HepG2 (cell line): ENCODE results near the gene CCDC177.

ENCODE experiments used
- NAIF1 ChIP-seq: sonication (generic); formaldehyde crosslinking; IDR thresholded peaks from 2 replicates; pipeline ENCODE4 v1.5.0; 2020; ENCODE audit warnings: mild to moderate bottlenecking, missing genetic modification reagents, borderline replicate concordance
- NFYB ChIP-seq: sonication (generic); formaldehyde crosslinking; IDR thresholded peaks from 2 replicates; pipeline ENCODE4 v1.4.0; 2020; ENCODE audit warnings: missing genetic modification reagents
- SMARCE1 ChIP-seq: fragments of 450-650 bp; IDR thresholded peaks from 2 replicates; pipeline ENCODE4 v1.6.1; 2017; ENCODE audit warnings: borderline replicate concordance
- SMC3 ChIP-seq: IDR thresholded peaks from 2 replicates; pipeline ENCODE4 v1.6.1; 2011; ENCODE audit warnings: low read length, improper control_type of control experiment
- TBX3 ChIP-seq: fragments of 450-650 bp; IDR thresholded peaks from 2 replicates; pipeline ENCODE4 v1.6.1; 2017; ENCODE audit warnings: antibody characterized with exemption, mild to moderate bottlenecking, inconsistent platforms, borderline replicate concordance

- no peak for TF ChIP-seq TBX3
- TF ChIP-seq NFYB (CRISPR knock-in tag): no peak
- TF ChIP-seq SMC3: no peak
- no peak for TF ChIP-seq NAIF1 (CRISPR knock-in tag)
- no peak for TF ChIP-seq SMARCE1
Observed at GRCh38 chr14:69617796-69618195, 43.1 kb upstream of the CCDC177 start.
